SJCRH30 (cell line): Measurements from ENCODE around the gene MRPL28. TPM values are rescaled to one million over a fixed set of nuclear protein-coding genes. Genes with fewer than 3 reads are reported as not detected.
A peak's percentile ranks its signal among the peaks of the same experiment; 100 is the strongest.
"Not testable (repeated sequence)": the region's sequence is repeated elsewhere in the genome, so short reads cannot be mapped to it uniquely, and the experiment has no call there.

Experiments
- DNase-seq, 2 experiments: peaks; one replicate each; pipeline ENCODE4 v3.0.0-alpha.2; 2015 to 2020
- H3K27ac ChIP-seq: fragments of 250-450 bp; sonication (Bioruptor Pico); 2 replicates; pipeline ENCODE4 v1.5.1; 2020; ENCODE audit warnings: mild to moderate bottlenecking, moderate library complexity
- H3K27me3 ChIP-seq: fragments of 250-450 bp; sonication (Bioruptor Pico); 2 replicates; pipeline ENCODE4 v1.5.1; 2020; ENCODE audit warnings: mild to moderate bottlenecking, moderate library complexity
- H3K36me3 ChIP-seq: fragments of 250-450 bp; sonication (Bioruptor Pico); 2 replicates; pipeline ENCODE4 v1.5.1; 2020; ENCODE audit warnings: mild to moderate bottlenecking, moderate library complexity
- H3K4me1 ChIP-seq: fragments of 250-450 bp; sonication (Bioruptor Pico); 2 replicates; pipeline ENCODE4 v1.5.1; 2020; ENCODE audit warnings: mild to moderate bottlenecking, moderate library complexity
- H3K4me3 ChIP-seq: fragments of 250-450 bp; sonication (Bioruptor Pico); 2 replicates; pipeline ENCODE4 v1.5.1; 2020; ENCODE audit warnings: mild to moderate bottlenecking, moderate library complexity
- H3K9me3 ChIP-seq: fragments of 250-450 bp; sonication (Bioruptor Pico); replicated peaks from 2 replicates; pipeline ENCODE4 v1.5.1; 2020; ENCODE audit warnings: mild to moderate bottlenecking, moderate library complexity
- total RNA-seq: library from RNA; depleted of rRNA; stranded (reverse); fragments of >200 nt; shearing (Covaris generic); gene quantifications from 2 replicates; pipeline ENCODE4 v1.2.3, GENCODE V29; 2014

The MRPL28 gene
- total RNA-seq, 1 experiment from 2014 or later, result 81.4 TPM

- Histone ChIP-seq H3K27me3 (no peaks in the 10 kb centered on the region), H3K36me3 (peaks cover 3% of the 10 kb centered on the region; the same call in 1 of the 2 replicates), H3K4me3 (peak overlapping the region; percentile 69), H3K4me1 (peaks cover 5% of the 10 kb centered on the region), H3K27ac (no peak overlapping the region), H3K9me3 (no peaks in the 10 kb centered on the region)
- DNase-seq, result no peak
Observed at GRCh38 chr16:380762-381011, 10.3 kb upstream of the MRPL28 start.

- peaks cover 3% of the 10 kb centered on the region; the same call in 1 of the 2 replicates for H3K36me3 ChIP-seq
- H3K4me3 ChIP-seq, result peak overlapping the region; percentile 69
- peaks cover 5% of the 10 kb centered on the region for H3K4me1 ChIP-seq
- H3K9me3 ChIP-seq, result no peaks in the 10 kb centered on the region
- no peak for DNase-seq
- no peak overlapping the region for H3K27ac ChIP-seq
- no peaks in the 10 kb centered on the region for H3K27me3 ChIP-seq
Observed at GRCh38 chr16:379961-380761, 9.8 kb upstream of the MRPL28 start.

GRCh38 chr16:379183-379960, 9.0 kb upstream of the MRPL28 start:
- Histone ChIP-seq H3K4me1 (peaks cover 5% of the 10 kb centered on the region), H3K27ac (no peak overlapping the region), H3K4me3 (no peak overlapping the region), H3K36me3 (peaks cover 5% of the 10 kb centered on the region; the same call in 1 of the 2 replicates), H3K27me3 (no peaks in the 10 kb centered on the region), H3K9me3 (no peaks in the 10 kb centered on the region)
- DNase-seq, result no peak

GRCh38 chr16:378821-379182, 8.5 kb upstream of the MRPL28 start:
- H3K4me1 ChIP-seq, result no peaks in the 10 kb centered on the region; the same call in 1 of the 2 replicates
- H3K36me3 ChIP-seq, result peaks cover 5% of the 10 kb centered on the region; the same call in 1 of the 2 replicates
- no peak for DNase-seq
- H3K4me3 ChIP-seq, result no peak overlapping the region
- H3K27ac ChIP-seq, result no peak overlapping the region
- H3K27me3 ChIP-seq, result no peaks in the 10 kb centered on the region
- H3K9me3 ChIP-seq, result no peaks in the 10 kb centered on the region

- H3K27ac ChIP-seq, DNase-seq, H3K4me3 ChIP-seq, H3K36me3 ChIP-seq, H3K4me1 ChIP-seq, H3K9me3 ChIP-seq, H3K27me3 ChIP-seq: not testable (repeated sequence)
Observed at GRCh38 chr16:378113-378820, 7.9 kb upstream of the MRPL28 start.

GRCh38 chr16:377419-377951, 7.1 kb upstream of the MRPL28 start:
- Histone ChIP-seq H3K9me3 (no peaks in the 10 kb centered on the region), H3K4me3 (no peak overlapping the region), H3K27ac (no peak overlapping the region), H3K36me3 (peaks cover 5% of the 10 kb centered on the region; the same call in 1 of the 2 replicates), H3K4me1 (no peaks in the 10 kb centered on the region), H3K27me3 (no peaks in the 10 kb centered on the region)
- no peak for DNase-seq

- Histone ChIP-seq H3K4me3 (no peak overlapping the region), H3K27me3 (no peaks in the 10 kb centered on the region), H3K36me3 (peaks cover 5% of the 10 kb centered on the region; the same call in 1 of the 2 replicates), H3K27ac (no peak overlapping the region), H3K4me1 (no peaks in the 10 kb centered on the region; the same call in 1 of the 2 replicates), H3K9me3 (no peaks in the 10 kb centered on the region)
- DNase-seq, result no peak
Observed at GRCh38 chr16:376817-377418, 6.6 kb upstream of the MRPL28 start.

GRCh38 chr16:375927-376816, 5.8 kb upstream of the MRPL28 start:
- H3K27ac ChIP-seq, result no peak overlapping the region
- peaks cover 5% of the 10 kb centered on the region; the same call in 1 of the 2 replicates for H3K36me3 ChIP-seq
- H3K4me1 ChIP-seq, result peaks cover 4% of the 10 kb centered on the region
- H3K27me3 ChIP-seq, result no peaks in the 10 kb centered on the region
- DNase-seq, result no peak
- H3K9me3 ChIP-seq, result no peaks in the 10 kb centered on the region
- no peak overlapping the region for H3K4me3 ChIP-seq

GRCh38 chr16:375212-375611, 4.9 kb upstream of the MRPL28 start:
- Histone ChIP-seq H3K4me3 (no peak overlapping the region), H3K27ac (no peak overlapping the region), H3K36me3 (peaks cover 5% of the 10 kb centered on the region; the same call in 1 of the 2 replicates), H3K9me3 (no peaks in the 10 kb centered on the region), H3K4me1 (peaks cover 10% of the 10 kb centered on the region), H3K27me3 (no peaks in the 10 kb centered on the region)
- no peak for DNase-seq

GRCh38 chr16:374616-374926, 4.2 kb upstream of the MRPL28 start:
- peaks cover 10% of the 10 kb centered on the region for H3K4me1 ChIP-seq
- no peak for DNase-seq
- peaks cover 5% of the 10 kb centered on the region; the same call in 1 of the 2 replicates for H3K36me3 ChIP-seq
- H3K4me3 ChIP-seq, result no peak overlapping the region
- no peak overlapping the region for H3K27ac ChIP-seq
- H3K27me3 ChIP-seq, result no peaks in the 10 kb centered on the region
- H3K9me3 ChIP-seq, result no peaks in the 10 kb centered on the region

GRCh38 chr16:373848-374615, 3.7 kb upstream of the MRPL28 start:
- no peaks in the 10 kb centered on the region for H3K9me3 ChIP-seq
- no peak overlapping the region for H3K4me3 ChIP-seq
- peaks cover 5% of the 10 kb centered on the region; the same call in 1 of the 2 replicates for H3K36me3 ChIP-seq
- no peak overlapping the region for H3K27ac ChIP-seq
- H3K4me1 ChIP-seq, result peaks cover 10% of the 10 kb centered on the region
- no peak for DNase-seq
- H3K27me3 ChIP-seq, result no peaks in the 10 kb centered on the region

GRCh38 chr16:373020-373598, 2.8 kb upstream of the MRPL28 start:
- peaks cover 10% of the 10 kb centered on the region for H3K4me1 ChIP-seq
- peaks cover 5% of the 10 kb centered on the region; the same call in 1 of the 2 replicates for H3K36me3 ChIP-seq
- H3K9me3 ChIP-seq, result no peaks in the 10 kb centered on the region
- H3K27me3 ChIP-seq, result no peaks in the 10 kb centered on the region
- no peak overlapping the region for H3K4me3 ChIP-seq
- no peak overlapping the region for H3K27ac ChIP-seq
- DNase-seq, result no peak
